NCI-H345 treated with DMSO at 0.1 percent for 48 hours (cell line): ENCODE measurements around the gene ITGA3.
"Not testable (repeated sequence)": the region's sequence is repeated elsewhere in the genome, so short reads cannot be mapped to it uniquely, and the experiment has no call there.

ENCODE experiments used
- DNase-seq: peaks from one replicate; lab custom pipeline; 2025; ENCODE audit not compliant: unreplicated experiment; lab: John Stamatoyannopoulos, UW

Gene ITGA3

GRCh38 chr17:50034498-50035364 is 21.2 kb upstream of the ITGA3 start:
- no peak for DNase-seq

- no peak for DNase-seq
Observed at GRCh38 chr17:50035421-50035879, 20.5 kb upstream of the ITGA3 start.

GRCh38 chr17:50035945-50036344 is 20.0 kb upstream of the ITGA3 start:
- DNase-seq = no peak

GRCh38 chr17:50036455-50037261 is 19.3 kb upstream of the ITGA3 start:
- peak; percentile 19 for DNase-seq

GRCh38 chr17:50037321-50038107 is 18.4 kb upstream of the ITGA3 start:
- DNase-seq = no peak

GRCh38 chr17:50039058-50039457 is 16.9 kb upstream of the ITGA3 start:
- DNase-seq = no peak

GRCh38 chr17:50040496-50040895 is 15.4 kb upstream of the ITGA3 start:
- not testable (repeated sequence) for DNase-seq

GRCh38 chr17:50042211-50042610 is 13.7 kb upstream of the ITGA3 start:
- DNase-seq = no peak

- DNase-seq = no peak
Observed at GRCh38 chr17:50043290-50044148, 12.4 kb upstream of the ITGA3 start.

- no peak for DNase-seq
Observed at GRCh38 chr17:50044483-50044882, 11.4 kb upstream of the ITGA3 start.

GRCh38 chr17:50045154-50045553 is 10.8 kb upstream of the ITGA3 start:
- DNase-seq = no peak

GRCh38 chr17:50046179-50046578 is 9.7 kb upstream of the ITGA3 start:
- DNase-seq = no peak

- no peak for DNase-seq
Observed at GRCh38 chr17:50046667-50047066, 9.2 kb upstream of the ITGA3 start.

- no peak for DNase-seq
Observed at GRCh38 chr17:50047083-50047482, 8.8 kb upstream of the ITGA3 start.

- no peak for DNase-seq
Observed at GRCh38 chr17:50047488-50048126, 8.3 kb upstream of the ITGA3 start.

GRCh38 chr17:50048146-50048720 is 7.7 kb upstream of the ITGA3 start:
- no peak for DNase-seq

- DNase-seq = no peak
Observed at GRCh38 chr17:50048988-50049387, 6.9 kb upstream of the ITGA3 start.

- no peak for DNase-seq
Observed at GRCh38 chr17:50049636-50050035, 6.3 kb upstream of the ITGA3 start.

GRCh38 chr17:50050431-50051032 is 5.4 kb upstream of the ITGA3 start:
- no peak for DNase-seq
